ENCODE results near the gene PNPT1.

- TF ChIP-seq CTCF (IDR thresholded peaks at IDR 0.05; ENCODE audit: extremely low read depth in 1 of 2, insufficient read depth in 1 of 2, low read depth in 1 of 2, low read length in 2 of 2) (no peak), POLR2A (IDR thresholded peaks at IDR 0.05; ENCODE audit: low read depth, low read length) (peak; percentile 3), POLR2AphosphoS5 (IDR thresholded peaks at IDR 0.05; ENCODE audit: insufficient read depth, low read depth, low read length) (no peak), EZH2 (IDR thresholded peaks at IDR 0.05; ENCODE audit: borderline replicate concordance, low read depth, low read length, severe bottlenecking) (no peak), MAX (IDR thresholded peaks at IDR 0.05; ENCODE audit: insufficient read depth, insufficient read length) (no peak), FOS (IDR thresholded peaks at IDR 0.05; ENCODE audit: borderline replicate concordance, insufficient read depth, low read length) (no peak)
Measured at GRCh38 chr2:55616551-55617174, 77.0 kb downstream of the PNPT1 start.
